Endothelial cell of umbilical vein (primary cell): ENCODE data around the gene NQO2. TPM values are rescaled to one million over a fixed set of nuclear protein-coding genes. Genes with fewer than 3 reads are reported as not detected.

Source experiments
- BruUV-seq: library from RNA; stranded (reverse); fragments of 400-500 nt; replicated peaks from 2 replicates; lab custom pipeline; 2021; lab: Mats Ljungman, UMichigan
- CTCF ChIA-PET: fragments of 300-600, 350-600 bp; sonication (Branson Sonifier 250); formaldehyde crosslinking; loops from one replicate; lab custom pipeline; 2021; ENCODE audit warnings: antibody characterized with exemption, inconsistent platforms; lab: Charles Lee
- POLR2A ChIA-PET: fragments of 300-600, 350-600 bp; sonication (Branson Sonifier 250); formaldehyde crosslinking; loops from one replicate; lab custom pipeline; 2021; ENCODE audit warnings: antibody characterized with exemption, inconsistent platforms; lab: Charles Lee
- DNase-seq: peaks from one replicate; pipeline ENCODE4 v3.0.0-alpha.2; 2011; ENCODE audit warnings: low read depth, low spot score
- FAIRE-seq: peaks from 2 replicates; lab custom pipeline; 2011; peaks lifted over from hg19 to GRCh38; lab: Jason Lieb, UNC
- H2AFZ ChIP-seq: 2 replicates; pipeline ENCODE4 v1.6.0; 2012; ENCODE audit warnings: low read depth, low read length, control low read depth, inconsistent platforms
- H3K27ac ChIP-seq: 2 replicates; pipeline ENCODE4 v1.5.1; 2011; ENCODE audit warnings: low read depth, mild to moderate bottlenecking, control low read depth, low read length, moderate library complexity; ENCODE audit not compliant: insufficient read depth
- H3K27me3 ChIP-seq, 2 experiments: 2 replicates each; pipeline versions ENCODE4 v1.6.0 to v1.6.1; 2011; ENCODE audit warnings: low read length in 2 of 2, mixed read lengths in 1 of 2; ENCODE audit not compliant: control insufficient read depth in 2 of 2, insufficient read depth in 2 of 2
- H3K36me3 ChIP-seq, 2 experiments: 2 replicates in 1 of 2; 3 replicates in 1 of 2; pipeline ENCODE4 v1.5.1; 2011; ENCODE audit warnings: low read length in 2 of 2, mild to moderate bottlenecking in 1 of 2, moderate library complexity in 1 of 2; ENCODE audit not compliant: control insufficient read depth in 2 of 2, insufficient read depth in 2 of 2; ENCODE audit errors: extremely low read depth in 1 of 2
- H3K4me1 ChIP-seq: 3 replicates; pipeline ENCODE4 v1.5.1; 2011; ENCODE audit warnings: mild to moderate bottlenecking, low read length; ENCODE audit not compliant: control insufficient read depth, insufficient read depth; ENCODE audit errors: extremely low read depth
- H3K4me2 ChIP-seq: 2 replicates; pipeline ENCODE4 v1.6.1; 2011; ENCODE audit warnings: low read length, control low read depth, mixed read lengths; ENCODE audit not compliant: insufficient read depth
- H3K4me3 ChIP-seq, 3 experiments: fragments of 200-600 bp in 1 of 3; sonication (generic), shearing (Covaris generic) in 1 of 3; replicated peaks in 1 of 3; 2 replicates each; pipeline ENCODE4 v1.5.1; 2011 to 2016; ENCODE audit warnings: control low read depth in 3 of 3, low read length in 3 of 3, mild to moderate bottlenecking in 2 of 3, inconsistent platforms in 1 of 3, low read depth in 1 of 3, moderate library complexity in 1 of 3; ENCODE audit not compliant: insufficient read depth in 1 of 3
- H3K79me2 ChIP-seq: 2 replicates; pipeline ENCODE4 v1.6.0; 2012; ENCODE audit warnings: low read length, inconsistent platforms; ENCODE audit not compliant: control insufficient read depth, insufficient read depth
- H3K9ac ChIP-seq: replicated peaks from 2 replicates; pipeline ENCODE3; 2011; ENCODE audit warnings: low read length, control low read depth; ENCODE audit not compliant: insufficient read depth; ENCODE audit errors: extremely low read depth
- H3K9me1 ChIP-seq: replicated peaks from 3 replicates; pipeline ENCODE4 v1.6.0; 2011; ENCODE audit warnings: mild to moderate bottlenecking, low read length; ENCODE audit not compliant: control insufficient read depth, insufficient read depth; ENCODE audit errors: extremely low read depth
- H3K9me3 ChIP-seq: replicated peaks from 2 replicates; pipeline ENCODE4 v1.5.1; 2012; ENCODE audit warnings: low read length, inconsistent platforms; ENCODE audit not compliant: control insufficient read depth, insufficient read depth
- H4K20me1 ChIP-seq: replicated peaks from 2 replicates; pipeline ENCODE3; 2011; ENCODE audit warnings: mild to moderate bottlenecking, low read length; ENCODE audit not compliant: control insufficient read depth, insufficient read depth; ENCODE audit errors: extremely low read depth
- EZH2 ChIP-seq: IDR thresholded peaks from 2 replicates; pipeline ENCODE4 v1.6.1; 2012; ENCODE audit warnings: borderline replicate concordance, low read depth, mild to moderate bottlenecking, moderate library complexity, low read length, inconsistent platforms; ENCODE audit not compliant: severe bottlenecking
- FOS ChIP-seq: IDR thresholded peaks from 2 replicates; pipeline ENCODE4 v1.6.1; 2011; ENCODE audit warnings: mild to moderate bottlenecking, low read length, moderate library complexity, borderline replicate concordance; ENCODE audit not compliant: insufficient read depth
- GATA2 ChIP-seq: IDR thresholded peaks from 2 replicates; pipeline ENCODE4 v1.7.0; 2011; ENCODE audit warnings: low read depth, mild to moderate bottlenecking, moderate library complexity, mixed read lengths, low read length; ENCODE audit not compliant: insufficient read length, insufficient read depth
- JUN ChIP-seq: IDR thresholded peaks from 2 replicates; pipeline ENCODE4 v1.6.1; 2011; ENCODE audit warnings: borderline replicate concordance, low read depth; ENCODE audit not compliant: insufficient read length, insufficient read depth
- MYC ChIP-seq: IDR thresholded peaks from one replicate; pipeline ENCODE4 v1.6.1; 2011; ENCODE audit warnings: mild to moderate bottlenecking, low read depth, low read length
- POLR2A ChIP-seq: IDR thresholded peaks from 2 replicates; pipeline ENCODE4 v1.6.1; 2012; ENCODE audit warnings: low read depth, mild to moderate bottlenecking, control low read depth, low read length
- POLR2AphosphoS5 ChIP-seq: IDR thresholded peaks from 2 replicates; pipeline ENCODE4 v1.6.1; 2012; ENCODE audit warnings: low read depth, mild to moderate bottlenecking, control low read depth, low read length, moderate library complexity; ENCODE audit not compliant: insufficient read depth
- dilution Hi-C: fragments of 300-500 bp; cut with MboI; formaldehyde crosslinking; loops from one replicate; pipeline ENCODE4 v1.15.0; 2019; ENCODE audit warnings: low sequenced_read_pairs; ENCODE audit not compliant: extremely low pct_ligation_motif_present
- intact Hi-C: fragments of 100-400 bp; cut with micrococcal nuclease; formaldehyde crosslinking; loops from one replicate; pipeline ENCODE4 v1.10.0; 2022
- polyA plus RNA-seq, 4 experiments: library from polyadenylated mRNA; depleted of rRNA in 3 of 4; stranded (reverse) in 3 of 4; unstranded in 1 of 4; fragments of >200 nt; gene quantifications; 2 replicates each; pipeline versions ENCODE4 v1.2.1 to v1.2.3, GENCODE V29; 2011 to 2012; ENCODE audit warnings: missing spikeins in 1 of 4
- total RNA-seq: library from RNA; stranded (reverse); gene quantifications from 2 replicates; pipeline ENCODE4 v1.2.3, GENCODE V29; 2021
- TF ChIP-seq, protein P1 (sequence below), 2 donors: IDR thresholded peaks; 1 replicate in 1 of 2; 2 replicates in 1 of 2; pipeline ENCODE4 v1.5.1; 2011; ENCODE audit warnings: low read length in 2 of 2, mild to moderate bottlenecking in 2 of 2, moderate library complexity in 2 of 2, control low read depth in 1 of 2, inconsistent platforms in 1 of 2, low read depth in 1 of 2; ENCODE audit not compliant: insufficient read depth in 1 of 2; ENCODE audit errors: extremely low read depth in 1 of 2
- TF ChIP-seq, protein P2 (sequence below): IDR thresholded peaks from 2 replicates; pipeline ENCODE4 v1.6.1; 2011; ENCODE audit not compliant: insufficient read depth, insufficient read length

The NQO2 gene
- total and polyA plus RNA-seq, 2 donors (not counting 3 experiments of a cell fraction or from before 2014, with no cell fraction given) = 27.6 to 48.0 TPM

DNA sequence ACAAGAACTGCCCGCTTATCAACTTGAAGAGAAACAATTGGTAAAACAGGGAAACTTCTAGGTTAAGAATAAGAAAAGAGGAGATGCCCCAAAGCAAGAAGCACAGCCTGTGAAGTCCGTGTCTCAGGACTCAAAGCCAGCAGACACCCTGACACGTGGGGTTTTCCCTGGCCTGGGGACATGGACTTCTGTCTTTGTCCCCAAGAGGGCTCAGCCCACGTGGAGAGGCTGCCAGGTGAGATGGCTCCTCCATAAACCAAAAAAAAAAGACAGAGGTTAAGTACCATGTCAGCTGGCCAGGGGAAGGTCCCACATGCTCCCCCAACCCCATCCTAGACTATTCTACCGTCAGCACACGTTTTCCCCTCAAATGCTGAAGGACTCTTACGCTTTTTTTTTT is 38.2 kb upstream of the NQO2 start:
- TF ChIP-seq, protein P1, sequence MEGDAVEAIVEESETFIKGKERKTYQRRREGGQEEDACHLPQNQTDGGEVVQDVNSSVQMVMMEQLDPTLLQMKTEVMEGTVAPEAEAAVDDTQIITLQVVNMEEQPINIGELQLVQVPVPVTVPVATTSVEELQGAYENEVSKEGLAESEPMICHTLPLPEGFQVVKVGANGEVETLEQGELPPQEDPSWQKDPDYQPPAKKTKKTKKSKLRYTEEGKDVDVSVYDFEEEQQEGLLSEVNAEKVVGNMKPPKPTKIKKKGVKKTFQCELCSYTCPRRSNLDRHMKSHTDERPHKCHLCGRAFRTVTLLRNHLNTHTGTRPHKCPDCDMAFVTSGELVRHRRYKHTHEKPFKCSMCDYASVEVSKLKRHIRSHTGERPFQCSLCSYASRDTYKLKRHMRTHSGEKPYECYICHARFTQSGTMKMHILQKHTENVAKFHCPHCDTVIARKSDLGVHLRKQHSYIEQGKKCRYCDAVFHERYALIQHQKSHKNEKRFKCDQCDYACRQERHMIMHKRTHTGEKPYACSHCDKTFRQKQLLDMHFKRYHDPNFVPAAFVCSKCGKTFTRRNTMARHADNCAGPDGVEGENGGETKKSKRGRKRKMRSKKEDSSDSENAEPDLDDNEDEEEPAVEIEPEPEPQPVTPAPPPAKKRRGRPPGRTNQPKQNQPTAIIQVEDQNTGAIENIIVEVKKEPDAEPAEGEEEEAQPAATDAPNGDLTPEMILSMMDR (IDR thresholded peaks at IDR 0.05; ENCODE audit: extremely low read depth in 1 of 2, insufficient read depth in 1 of 2, low read depth in 1 of 2, low read length in 2 of 2) = no peak
- TF ChIP-seq, protein P2, sequence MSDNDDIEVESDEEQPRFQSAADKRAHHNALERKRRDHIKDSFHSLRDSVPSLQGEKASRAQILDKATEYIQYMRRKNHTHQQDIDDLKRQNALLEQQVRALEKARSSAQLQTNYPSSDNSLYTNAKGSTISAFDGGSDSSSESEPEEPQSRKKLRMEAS = no peak
- no peak for TF ChIP-seq POLR2A
- no peak for TF ChIP-seq FOS
- TF ChIP-seq EZH2 = no peak
- no peak for TF ChIP-seq JUN
- TF ChIP-seq GATA2 = no peak
- no peak for TF ChIP-seq POLR2AphosphoS5
- TF ChIP-seq MYC = no peak
- Histone ChIP-seq H3K9me1 (no peaks in the 10 kb centered on the region), H3K27ac (no peak overlapping the region), H3K9me3 (no peaks in the 10 kb centered on the region), H3K4me2 (no peak overlapping the region), H3K79me2 (peaks cover 29% of the 10 kb centered on the region), H4K20me1 (no peaks in the 10 kb centered on the region), H3K9ac (no peak overlapping the region), H3K4me3 (no peak overlapping the region), H3K4me1 (peaks cover 18% of the 10 kb centered on the region), H3K27me3 (no peaks in the 10 kb centered on the region), H3K36me3 (peaks cover 0 to 11% of the 10 kb centered on the region in 2 experiments), H2AFZ (no peak overlapping the region)
- dilution Hi-C loops (no loop called here), intact Hi-C loops (loop anchor here (2.0 kb wide), 1 partner anchor 19 kb away; no protein-coding TSS in a partner anchor)
- BruUV-seq = no TSS peak
- no peak for DNase-seq
- no peak for FAIRE-seq
- ChIA-PET CTCF (interaction anchor here (1.0 to 2.0 kb wide), 4 partner anchors 8 to 29 kb away, joined by 4 to 23 read pairs (median 12); no protein-coding TSS in a partner anchor), POLR2A (no interaction called here)
